HCT116 (cell line): ENCODE results near the gene MACROH2A1. TPM values are rescaled to one million over a fixed set of nuclear protein-coding genes. Genes with fewer than 3 reads are reported as not detected.
A peak's percentile ranks its signal among the peaks of the same experiment; 100 is the strongest.

ENCODE experiments used
- ATAC-seq: fragments of 200-7000 bp; cut with Tn5 transposase; 2 replicates; pipeline ENCODE4 v1.9.1; 2020; ENCODE audit warnings: mild to moderate bottlenecking, moderate library complexity
- BruUV-seq: library from RNA; stranded (reverse); fragments of 400-500 nt; replicated peaks from 2 replicates; lab custom pipeline; 2021; lab: Mats Ljungman, UMichigan
- CTCF ChIA-PET: fragments of 300-600 bp; sonication (Branson Sonifier 250); formaldehyde crosslinking; loops from one replicate; lab custom pipeline; 2021; ENCODE audit warnings: antibody characterized with exemption; lab: Charles Lee
- POLR2A ChIA-PET: fragments of 300-600, 350-600 bp; sonication (Branson Sonifier 250); formaldehyde crosslinking; loops from one replicate; lab custom pipeline; 2021; ENCODE audit warnings: antibody characterized with exemption; lab: Charles Lee
- RAD21 ChIA-PET, 2 experiments: fragments of 300-600 bp; sonication (Branson Sonifier 250); formaldehyde crosslinking; loops; one replicate each; lab custom pipeline; 2023; ENCODE audit warnings: low total read pairs in 2 of 2; ENCODE audit not compliant: uncharacterized antibody in 2 of 2, unreplicated experiment in 2 of 2, low non-redundant PET in 1 of 2; lab: Charles Lee
- DNase-seq: peaks from one replicate; pipeline ENCODE4 v3.0.0-alpha.2; 2010; ENCODE audit warnings: low read depth, low spot score
- H2AFZ ChIP-seq: fragments of 200-600 bp; shearing (Covaris generic), sonication (generic); 2 replicates; pipeline ENCODE4 v1.6.1; 2017; ENCODE audit warnings: low read depth, mixed run types, mixed read lengths, antibody characterized with exemption, low read length; ENCODE audit not compliant: poor library complexity, severe bottlenecking
- H3K27ac ChIP-seq: 2 replicates; pipeline ENCODE4 v1.5.1; 2012; ENCODE audit warnings: low read depth, low read length
- H3K27me3 ChIP-seq: fragments of 200-600 bp; sonication (generic); 2 replicates; pipeline ENCODE4 v1.6.1; 2016; ENCODE audit warnings: mixed run types, low read length, mixed read lengths; ENCODE audit not compliant: insufficient read depth
- H3K36me3 ChIP-seq, 2 experiments: fragments of 200-500 bp in 1 of 2; fragments of 200-600 bp in 1 of 2; sonication (Bioruptor generic) in 1 of 2; sonication (generic) in 1 of 2; 2 replicates each; pipeline versions ENCODE4 v1.5.1 to v1.6.1; 2014 to 2016; ENCODE audit warnings: low read length in 2 of 2, inconsistent platforms in 1 of 2, mixed read lengths in 1 of 2, mixed run types in 1 of 2; ENCODE audit not compliant: insufficient read depth in 2 of 2, control insufficient read depth in 1 of 2
- H3K4me1 ChIP-seq, 2 experiments: fragments of 200-600 bp in 1 of 2; sonication (generic) in 1 of 2; 2 replicates each; pipeline versions ENCODE4 v1.5.1 to v1.6.1; 2012 to 2017; ENCODE audit warnings: low read length in 2 of 2, inconsistent platforms in 1 of 2, mild to moderate bottlenecking in 1 of 2, mixed read lengths in 1 of 2, mixed run types in 1 of 2, moderate library complexity in 1 of 2; ENCODE audit not compliant: insufficient read depth in 2 of 2, control insufficient read depth in 1 of 2
- H3K4me2 ChIP-seq: fragments of 200-600 bp; sonication (generic); 2 replicates; pipeline ENCODE4 v1.6.1; 2017; ENCODE audit warnings: mixed run types, low read length, mixed read lengths
- H3K4me3 ChIP-seq, 2 experiments: fragments of 200-600 bp in 1 of 2; sonication (generic) in 1 of 2; replicated peaks in 1 of 2; 2 replicates each; pipeline ENCODE4 v1.5.1; 2011 to 2016; ENCODE audit warnings: low read length in 2 of 2, control low read depth in 1 of 2, low read depth in 1 of 2, mild to moderate bottlenecking in 1 of 2, mixed read lengths in 1 of 2, mixed run types in 1 of 2
- H3K79me2 ChIP-seq: fragments of 200-600 bp; sonication (generic); 2 replicates; pipeline ENCODE4 v1.6.1; 2017; ENCODE audit warnings: mild to moderate bottlenecking, mixed run types, low read length, moderate library complexity, mixed read lengths; ENCODE audit not compliant: insufficient read depth
- H3K9ac ChIP-seq: fragments of 200-600 bp; sonication (generic); 2 replicates; pipeline ENCODE4 v1.6.1; 2016; ENCODE audit warnings: low read length, mixed read lengths
- H3K9me2 ChIP-seq: fragments of 200-600 bp; sonication (generic), shearing (Covaris generic); 2 replicates; pipeline ENCODE4 v1.6.1; 2017; ENCODE audit warnings: mixed run types, mild to moderate bottlenecking, moderate library complexity; ENCODE audit not compliant: insufficient read depth
- H3K9me3 ChIP-seq, 2 experiments: fragments of 200-500 bp in 1 of 2; fragments of 200-600 bp in 1 of 2; sonication (Bioruptor generic) in 1 of 2; sonication (generic) in 1 of 2; 2 replicates each; pipeline ENCODE4 v1.6.1; 2014 to 2017; ENCODE audit warnings: low read length in 2 of 2, mixed read lengths in 2 of 2, inconsistent platforms in 1 of 2, low read depth in 1 of 2, mild to moderate bottlenecking in 1 of 2, mixed run types in 1 of 2, moderate library complexity in 1 of 2; ENCODE audit not compliant: control insufficient read depth in 1 of 2, insufficient read depth in 1 of 2
- H4K20me1 ChIP-seq: fragments of 200-600 bp; sonication (generic), shearing (Covaris generic); 2 replicates; pipeline ENCODE4 v1.6.1; 2017; ENCODE audit warnings: mixed run types, mild to moderate bottlenecking, moderate library complexity; ENCODE audit not compliant: insufficient read depth
- CBX3 ChIP-seq: IDR thresholded peaks from 2 replicates; pipeline ENCODE4 v1.6.1; 2012; ENCODE audit warnings: low read depth
- CEBPB ChIP-seq: IDR thresholded peaks from 2 replicates; pipeline ENCODE4 v1.6.1; 2012; ENCODE audit warnings: low read depth
- EGR1 ChIP-seq: IDR thresholded peaks from 2 replicates; pipeline ENCODE4 v1.6.1; 2012; ENCODE audit warnings: low read depth
- EZH2phosphoT487 ChIP-seq: fragments of 200-600 bp; IDR thresholded peaks from 2 replicates; pipeline ENCODE4 v1.6.1; 2018; ENCODE audit warnings: antibody characterized with exemption, borderline replicate concordance
- FOSL1 ChIP-seq: IDR thresholded peaks from 2 replicates; pipeline ENCODE4 v1.6.1; 2012; ENCODE audit warnings: low read depth
- JUND ChIP-seq: IDR thresholded peaks from 2 replicates; pipeline ENCODE4 v1.6.1; 2012
- POLR2AphosphoS5 ChIP-seq: IDR thresholded peaks from 2 replicates; pipeline ENCODE4 v1.6.1; 2011; ENCODE audit warnings: mild to moderate bottlenecking, low read depth, low read length, moderate library complexity
- RAD21 ChIP-seq: IDR thresholded peaks from 2 replicates; pipeline ENCODE4 v1.6.1; 2012; ENCODE audit warnings: low read depth, mild to moderate bottlenecking
- SP1 ChIP-seq: IDR thresholded peaks from 2 replicates; pipeline ENCODE4 v1.6.1; 2012; ENCODE audit warnings: low read depth
- TCF7L2 ChIP-seq: IDR thresholded peaks from 2 replicates; pipeline ENCODE4 v1.7.0; 2011; ENCODE audit warnings: borderline replicate concordance, inconsistent platforms; ENCODE audit not compliant: insufficient read depth, insufficient read length; ENCODE audit errors: extremely low read depth
- YY1 ChIP-seq: IDR thresholded peaks from 2 replicates; pipeline ENCODE4 v1.6.1; 2011; ENCODE audit warnings: low read length, low read depth, moderate library complexity, mild to moderate bottlenecking; ENCODE audit not compliant: insufficient replicate concordance; ENCODE audit errors: extremely low read depth
- ZFX ChIP-seq: fragments of 450-650 bp; IDR thresholded peaks from 2 replicates; pipeline ENCODE4 v1.6.1; 2017
- ZNF274 ChIP-seq: fragments of 200-500 bp; sonication (Bioruptor generic); IDR thresholded peaks from 2 replicates; pipeline ENCODE4 v1.6.1; 2014; ENCODE audit warnings: mild to moderate bottlenecking, low read depth, low read length, inconsistent platforms
- intact Hi-C: fragments of 100-400 bp; cut with micrococcal nuclease; formaldehyde crosslinking; loops from 2 replicates; pipeline ENCODE4 v1.10.0; 2022
- total RNA-seq: library from RNA; stranded (reverse); gene quantifications from one replicate; pipeline ENCODE4 v1.2.1, GENCODE V29; 2021; ENCODE audit not compliant: unreplicated experiment
- TF ChIP-seq, protein P1 (sequence below): IDR thresholded peaks from 2 replicates; pipeline ENCODE4 v1.6.1; 2012
- TF ChIP-seq, protein P2 (sequence below): IDR thresholded peaks from 2 replicates; pipeline ENCODE4 v1.6.1; 2011; ENCODE audit warnings: mild to moderate bottlenecking, low read length, moderate library complexity; ENCODE audit not compliant: insufficient replicate concordance; ENCODE audit errors: extremely low read depth
- TF ChIP-seq, protein P3 (sequence below), 3 experiments: fragments of 200-600 bp in 1 of 3; sonication (generic) in 1 of 3; IDR thresholded peaks in 2 of 3; conservative IDR thresholded peaks in 1 of 3; 2 replicates each; pipeline ENCODE4 v1.5.1; 2012 to 2017; ENCODE audit warnings: low read depth in 2 of 3, low read length in 2 of 3, antibody characterized with exemption in 1 of 3, borderline replicate concordance in 1 of 3, control low read depth in 1 of 3, mild to moderate bottlenecking in 1 of 3, mixed read lengths in 1 of 3, mixed run types in 1 of 3, moderate library complexity in 1 of 3; ENCODE audit not compliant: insufficient read depth in 1 of 3
- TF ChIP-seq, protein P4 (sequence below): IDR thresholded peaks from 2 replicates; pipeline ENCODE4 v1.6.1; 2012

MACROH2A1 gene
- total RNA-seq, 1 experiment from 2014 or later: 218 TPM

DNA sequence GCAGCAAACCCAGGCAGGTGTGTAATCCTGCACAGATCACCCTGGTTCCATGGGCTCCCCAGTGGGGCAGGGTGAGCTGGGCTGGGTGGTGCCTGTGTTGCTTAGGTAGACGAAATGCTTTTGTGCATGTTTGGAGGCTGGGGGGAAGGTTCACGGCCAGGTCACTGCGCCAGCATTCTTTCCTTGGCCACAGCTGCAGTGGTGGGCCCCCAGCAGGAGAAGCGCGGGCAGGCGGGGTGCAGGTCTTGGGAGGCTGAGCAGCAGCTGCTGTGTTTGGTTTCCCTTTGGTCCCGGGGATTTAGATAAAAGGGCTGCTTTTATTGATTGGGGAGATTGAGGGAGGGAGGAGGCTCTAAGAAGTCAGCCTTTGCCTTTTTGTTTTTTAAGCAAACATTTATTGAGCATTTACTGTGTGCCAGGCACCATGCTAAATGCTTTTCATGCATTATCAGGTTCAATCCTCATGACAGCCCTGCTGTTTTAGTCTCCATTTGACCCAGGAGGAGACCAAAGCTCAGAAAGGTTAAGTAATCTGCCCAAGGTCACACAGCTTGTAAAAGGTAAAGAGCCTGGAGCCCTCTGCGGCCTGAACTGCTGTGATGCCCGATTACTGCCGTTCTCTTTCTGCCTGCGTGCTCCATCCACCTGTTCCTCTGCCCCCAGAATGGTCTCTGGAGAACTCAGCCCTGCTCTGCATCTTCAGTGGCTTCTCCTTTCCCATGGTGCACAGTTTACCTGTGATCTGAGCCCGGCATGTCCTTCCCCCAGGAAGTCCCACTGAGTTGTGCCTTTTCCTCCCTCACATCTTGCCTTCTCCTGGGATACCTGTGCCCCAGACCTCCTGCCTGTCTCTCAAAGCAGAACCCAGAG lies 94.4 kb downstream of the MACROH2A1 start:
- TF ChIP-seq, protein P1, sequence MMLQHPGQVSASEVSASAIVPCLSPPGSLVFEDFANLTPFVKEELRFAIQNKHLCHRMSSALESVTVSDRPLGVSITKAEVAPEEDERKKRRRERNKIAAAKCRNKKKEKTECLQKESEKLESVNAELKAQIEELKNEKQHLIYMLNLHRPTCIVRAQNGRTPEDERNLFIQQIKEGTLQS: no peak
- TF ChIP-seq ZNF274 (no peak), EGR1 (no peak), JUND (no peak), TCF7L2 (no peak), CEBPB (no peak), EZH2phosphoT487 (no peak), POLR2AphosphoS5 (no peak), RAD21 (no peak), FOSL1 (no peak), CBX3 (no peak), SP1 (no peak), YY1 (no peak), ZFX (no peak)
- TF ChIP-seq, protein P2, sequence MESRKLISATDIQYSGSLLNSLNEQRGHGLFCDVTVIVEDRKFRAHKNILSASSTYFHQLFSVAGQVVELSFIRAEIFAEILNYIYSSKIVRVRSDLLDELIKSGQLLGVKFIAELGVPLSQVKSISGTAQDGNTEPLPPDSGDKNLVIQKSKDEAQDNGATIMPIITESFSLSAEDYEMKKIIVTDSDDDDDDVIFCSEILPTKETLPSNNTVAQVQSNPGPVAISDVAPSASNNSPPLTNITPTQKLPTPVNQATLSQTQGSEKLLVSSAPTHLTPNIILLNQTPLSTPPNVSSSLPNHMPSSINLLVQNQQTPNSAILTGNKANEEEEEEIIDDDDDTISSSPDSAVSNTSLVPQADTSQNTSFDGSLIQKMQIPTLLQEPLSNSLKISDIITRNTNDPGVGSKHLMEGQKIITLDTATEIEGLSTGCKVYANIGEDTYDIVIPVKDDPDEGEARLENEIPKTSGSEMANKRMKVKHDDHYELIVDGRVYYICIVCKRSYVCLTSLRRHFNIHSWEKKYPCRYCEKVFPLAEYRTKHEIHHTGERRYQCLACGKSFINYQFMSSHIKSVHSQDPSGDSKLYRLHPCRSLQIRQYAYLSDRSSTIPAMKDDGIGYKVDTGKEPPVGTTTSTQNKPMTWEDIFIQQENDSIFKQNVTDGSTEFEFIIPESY: no peak
- TF ChIP-seq, protein P3, sequence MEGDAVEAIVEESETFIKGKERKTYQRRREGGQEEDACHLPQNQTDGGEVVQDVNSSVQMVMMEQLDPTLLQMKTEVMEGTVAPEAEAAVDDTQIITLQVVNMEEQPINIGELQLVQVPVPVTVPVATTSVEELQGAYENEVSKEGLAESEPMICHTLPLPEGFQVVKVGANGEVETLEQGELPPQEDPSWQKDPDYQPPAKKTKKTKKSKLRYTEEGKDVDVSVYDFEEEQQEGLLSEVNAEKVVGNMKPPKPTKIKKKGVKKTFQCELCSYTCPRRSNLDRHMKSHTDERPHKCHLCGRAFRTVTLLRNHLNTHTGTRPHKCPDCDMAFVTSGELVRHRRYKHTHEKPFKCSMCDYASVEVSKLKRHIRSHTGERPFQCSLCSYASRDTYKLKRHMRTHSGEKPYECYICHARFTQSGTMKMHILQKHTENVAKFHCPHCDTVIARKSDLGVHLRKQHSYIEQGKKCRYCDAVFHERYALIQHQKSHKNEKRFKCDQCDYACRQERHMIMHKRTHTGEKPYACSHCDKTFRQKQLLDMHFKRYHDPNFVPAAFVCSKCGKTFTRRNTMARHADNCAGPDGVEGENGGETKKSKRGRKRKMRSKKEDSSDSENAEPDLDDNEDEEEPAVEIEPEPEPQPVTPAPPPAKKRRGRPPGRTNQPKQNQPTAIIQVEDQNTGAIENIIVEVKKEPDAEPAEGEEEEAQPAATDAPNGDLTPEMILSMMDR (IDR thresholded peaks at IDR 0.05 in 2 of 3, conservative IDR thresholded peaks at IDR 0.05 in 1 of 3; ENCODE audit: borderline replicate concordance in 1 of 3, insufficient read depth in 1 of 3, low read depth in 2 of 3, low read length in 2 of 3): no peak
- TF ChIP-seq, protein P4, sequence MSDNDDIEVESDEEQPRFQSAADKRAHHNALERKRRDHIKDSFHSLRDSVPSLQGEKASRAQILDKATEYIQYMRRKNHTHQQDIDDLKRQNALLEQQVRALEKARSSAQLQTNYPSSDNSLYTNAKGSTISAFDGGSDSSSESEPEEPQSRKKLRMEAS: no peak
- TF ChIP-seq, all 23 proteins: peak for 0
- DNase-seq (no peak), ATAC-seq (0 out of 2 replicates have a peak, but pooled peaks have one; percentile 22)
- ChIA-PET CTCF (no interaction called here), POLR2A (no interaction called here), RAD21 (no interaction called here)
- H3K27ac ChIP-seq: no peak overlapping the region
- H3K36me3 ChIP-seq: no peaks in the 10 kb centered on the region
- H4K20me1 ChIP-seq: no peaks in the 10 kb centered on the region
- H2AFZ ChIP-seq: no peak overlapping the region
- intact Hi-C loops: no loop called here
- H3K79me2 ChIP-seq: no peaks in the 10 kb centered on the region
- H3K4me3 ChIP-seq: no peak overlapping the region
- H3K4me1 ChIP-seq: peaks cover 0 to 14% of the 10 kb centered on the region in 2 experiments; a peak in 1 of 4 replicates
- no peaks in the 10 kb centered on the region for H3K27me3 ChIP-seq
- no peak overlapping the region for H3K9ac ChIP-seq
- no peaks in the 10 kb centered on the region for H3K9me2 ChIP-seq
- H3K9me3 ChIP-seq: no peaks in the 10 kb centered on the region
- H3K4me2 ChIP-seq: no peak overlapping the region
- no TSS peak for BruUV-seq
